Stomach smooth muscle (tissue), 2 donors: ENCODE data around the gene PIM3.

Source experiments
- H3K27ac ChIP-seq: one replicate; pipeline ENCODE4 v1.7.0; 2013; ENCODE audit warnings: mild to moderate bottlenecking, low read length, inconsistent platforms
- H3K27me3 ChIP-seq, 2 donors: one replicate each; pipeline ENCODE4 v1.7.0; 2013; ENCODE audit warnings: low read length in 2 of 2; ENCODE audit not compliant: insufficient read depth in 2 of 2, control insufficient read depth in 1 of 2
- H3K36me3 ChIP-seq, 2 donors: one replicate each; pipeline ENCODE4 v1.7.0; 2013; ENCODE audit warnings: low read length in 2 of 2; ENCODE audit not compliant: control insufficient read depth in 2 of 2, insufficient read depth in 2 of 2
- H3K4me1 ChIP-seq: one replicate; pipeline ENCODE4 v1.7.0; 2013; ENCODE audit warnings: low read length; ENCODE audit not compliant: control insufficient read depth, insufficient read depth
- H3K4me3 ChIP-seq, 2 donors: one replicate each; pipeline ENCODE4 v1.7.0; 2013; ENCODE audit warnings: low read length in 2 of 2
- H3K9ac ChIP-seq, 2 donors: one replicate each; pipeline ENCODE4 v1.7.0; 2013; ENCODE audit warnings: low read length in 2 of 2, mild to moderate bottlenecking in 1 of 2
- H3K9me3 ChIP-seq, 2 donors: one replicate each; pipeline ENCODE4 v1.7.0; 2013; ENCODE audit warnings: low read length in 2 of 2; ENCODE audit not compliant: control insufficient read depth in 2 of 2
- donor health status: healthy.
- donor health status: Pancreatic carcinoma.

PIM3 gene

DNA sequence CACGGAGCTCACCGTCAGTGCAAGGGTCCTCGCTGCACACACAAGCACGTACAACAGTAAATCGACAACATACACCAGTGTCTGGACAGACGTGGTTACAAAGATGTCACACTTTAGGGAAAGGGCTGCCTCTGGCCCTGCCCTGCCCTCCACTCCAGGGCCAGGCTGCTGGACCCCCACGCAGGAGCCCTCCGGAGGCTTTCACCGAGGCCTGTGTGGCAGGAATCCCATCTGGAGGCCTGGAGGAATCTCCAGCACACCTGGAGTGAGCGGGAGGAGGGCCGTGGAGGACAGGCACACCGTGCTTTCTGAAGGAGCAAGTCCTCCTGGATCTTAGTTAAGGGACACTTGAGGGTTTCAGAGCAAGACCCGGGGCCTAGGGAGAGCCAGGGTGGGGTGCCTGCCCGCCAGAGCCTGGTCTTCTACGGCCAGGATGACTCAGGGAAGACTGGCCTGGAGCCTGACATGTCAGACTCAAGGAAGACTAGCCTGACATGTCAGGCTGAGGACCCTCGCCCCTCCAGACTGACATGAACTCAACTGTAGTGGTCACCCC lies 2.1 kb upstream of the PIM3 start:
- no peaks in the 10 kb centered on the region for H3K9me3 ChIP-seq
- peaks cover 37% of the 10 kb centered on the region for H3K4me1 ChIP-seq
- H3K36me3 ChIP-seq: peaks cover 4% of the 10 kb centered on the region in 2 donors
- no peaks in the 10 kb centered on the region for H3K27me3 ChIP-seq
- no peak overlapping the region for H3K4me3 ChIP-seq
- no peak overlapping the region for H3K27ac ChIP-seq
- H3K9ac ChIP-seq: no peak overlapping the region

DNA sequence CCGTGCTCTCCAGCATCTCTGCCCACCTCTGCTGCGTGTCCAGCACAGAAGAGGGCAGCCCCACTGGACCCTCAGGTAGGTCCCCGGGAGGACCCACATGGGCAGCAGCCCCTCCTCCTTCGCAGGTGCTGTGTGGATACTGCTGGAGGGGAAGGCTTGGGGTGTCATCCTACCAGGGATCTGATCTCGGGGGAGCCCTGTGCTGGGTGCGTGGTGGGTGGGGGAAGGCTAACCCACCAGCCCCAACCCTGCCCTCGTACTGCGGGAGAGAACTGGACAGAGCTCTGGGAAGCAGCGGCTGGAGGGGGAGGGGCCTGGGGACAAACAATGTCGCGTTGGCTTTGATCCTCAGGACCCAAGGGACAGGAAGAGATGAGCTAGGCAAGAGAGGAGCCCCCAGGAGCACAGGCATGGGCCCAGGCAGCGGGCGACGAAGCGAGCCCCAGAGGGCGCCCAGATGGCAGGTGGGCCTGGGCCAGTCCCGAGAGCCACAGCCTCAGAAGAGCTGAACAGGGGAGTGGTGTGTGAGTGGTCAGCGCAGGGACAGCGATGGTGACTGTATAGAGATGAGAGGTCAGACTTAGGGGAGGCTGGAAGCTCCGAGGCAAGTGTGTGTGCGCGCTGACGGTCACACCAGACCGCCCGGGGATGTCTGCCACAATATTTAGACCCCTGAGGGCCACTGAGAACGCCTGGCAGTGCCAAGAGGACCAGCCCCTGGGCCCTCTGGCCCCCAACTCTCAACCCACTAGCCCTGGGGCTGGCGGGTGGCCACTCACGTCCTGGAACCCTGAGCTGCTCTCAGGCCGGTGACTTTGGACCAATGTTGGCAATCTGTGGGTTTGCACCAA lies 1.4 kb upstream of the PIM3 start:
- peaks cover 36% of the 10 kb centered on the region for H3K4me1 ChIP-seq
- no peaks in the 10 kb centered on the region for H3K27me3 ChIP-seq
- H3K4me3 ChIP-seq: peak overlapping the region; percentile 62 to 81
- peak overlapping the region; percentile 52 to 72 for H3K9ac ChIP-seq
- peaks cover 5 to 6% of the 10 kb centered on the region in 2 donors for H3K36me3 ChIP-seq
- no peaks in the 10 kb centered on the region for H3K9me3 ChIP-seq
- H3K27ac ChIP-seq: no peak overlapping the region

DNA sequence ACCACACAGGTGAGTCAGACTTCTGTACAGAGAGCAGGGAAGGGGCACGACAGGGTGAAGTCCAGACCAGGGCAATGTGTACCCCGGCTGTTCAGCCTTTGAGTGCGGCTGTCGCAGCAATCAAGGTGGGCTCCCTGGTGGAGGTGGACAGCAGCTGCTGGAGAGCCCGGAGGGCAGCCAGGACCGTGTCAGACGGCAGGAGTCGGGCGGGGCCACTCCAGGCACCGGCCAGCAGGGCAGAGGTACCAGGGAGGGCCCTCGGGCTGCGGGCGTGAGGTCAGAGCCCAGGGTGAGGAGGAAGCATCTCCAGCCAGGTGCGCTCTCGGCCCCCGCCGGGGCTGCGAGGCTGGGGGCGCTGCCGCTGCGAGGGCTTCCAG lies 802 bp upstream of the PIM3 start:
- peak overlapping the region; percentile 52 to 72 for H3K9ac ChIP-seq
- H3K27ac ChIP-seq: peak overlapping the region; percentile 73
- peaks cover 5 to 7% of the 10 kb centered on the region in 2 donors for H3K36me3 ChIP-seq
- H3K9me3 ChIP-seq: no peaks in the 10 kb centered on the region
- peak overlapping the region; percentile 62 to 81 for H3K4me3 ChIP-seq
- peaks cover 37% of the 10 kb centered on the region for H3K4me1 ChIP-seq
- no peaks in the 10 kb centered on the region for H3K27me3 ChIP-seq

DNA sequence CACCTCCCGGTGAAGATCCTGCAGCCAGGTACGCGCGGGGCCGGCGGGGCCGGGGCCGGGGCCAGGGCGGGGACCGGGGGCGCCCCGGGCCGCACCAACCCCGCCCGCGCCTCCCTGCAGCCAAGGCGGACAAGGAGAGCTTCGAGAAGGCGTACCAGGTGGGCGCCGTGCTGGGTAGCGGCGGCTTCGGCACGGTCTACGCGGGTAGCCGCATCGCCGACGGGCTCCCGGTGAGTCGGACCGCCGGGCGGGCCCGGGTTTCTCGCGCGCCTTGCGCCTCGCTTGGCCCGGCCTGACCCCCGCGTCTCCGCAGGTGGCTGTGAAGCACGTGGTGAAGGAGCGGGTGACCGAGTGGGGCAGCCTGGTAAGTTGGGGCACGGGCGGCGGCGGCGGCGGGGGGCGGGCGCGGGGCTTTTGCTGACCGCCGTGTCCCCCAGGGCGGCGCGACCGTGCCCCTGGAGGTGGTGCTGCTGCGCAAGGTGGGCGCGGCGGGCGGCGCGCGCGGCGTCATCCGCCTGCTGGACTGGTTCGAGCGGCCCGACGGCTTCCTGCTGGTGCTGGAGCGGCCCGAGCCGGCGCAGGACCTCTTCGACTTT lies 531 bp downstream of the PIM3 start:
- H3K9me3 ChIP-seq: no peaks in the 10 kb centered on the region
- H3K9ac ChIP-seq: peak overlapping the region in 1 of 2 donors; percentile 73
- H3K4me1 ChIP-seq: peaks cover 41% of the 10 kb centered on the region
- peak overlapping the region; percentile 72 to 81 for H3K4me3 ChIP-seq
- H3K27me3 ChIP-seq: no peaks in the 10 kb centered on the region
- H3K27ac ChIP-seq: peak overlapping the region; percentile 77
- H3K36me3 ChIP-seq: peaks cover 5 to 7% of the 10 kb centered on the region in 2 donors

DNA sequence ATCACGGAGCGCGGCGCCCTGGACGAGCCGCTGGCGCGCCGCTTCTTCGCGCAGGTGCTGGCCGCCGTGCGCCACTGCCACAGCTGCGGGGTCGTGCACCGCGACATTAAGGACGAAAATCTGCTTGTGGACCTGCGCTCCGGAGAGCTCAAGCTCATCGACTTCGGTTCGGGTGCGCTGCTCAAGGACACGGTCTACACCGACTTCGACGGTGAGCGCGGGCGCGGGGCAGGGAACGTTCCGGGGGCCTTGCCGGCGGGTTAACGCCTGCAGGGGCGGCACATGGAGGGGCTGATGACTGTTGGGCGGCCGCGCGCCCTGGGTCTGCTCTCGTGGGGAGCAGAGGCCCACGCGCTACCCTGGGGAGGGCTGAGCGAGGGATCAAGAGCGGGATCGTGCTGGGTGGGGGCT lies 1.0 kb downstream of the PIM3 start:
- peaks cover 5 to 7% of the 10 kb centered on the region in 2 donors for H3K36me3 ChIP-seq
- H3K9me3 ChIP-seq: no peaks in the 10 kb centered on the region
- no peaks in the 10 kb centered on the region for H3K27me3 ChIP-seq
- peak overlapping the region; percentile 77 for H3K27ac ChIP-seq
- H3K9ac ChIP-seq: peak overlapping the region; percentile 66 to 73
- H3K4me3 ChIP-seq: peak overlapping the region; percentile 72 to 81
- H3K4me1 ChIP-seq: peaks cover 46% of the 10 kb centered on the region

DNA sequence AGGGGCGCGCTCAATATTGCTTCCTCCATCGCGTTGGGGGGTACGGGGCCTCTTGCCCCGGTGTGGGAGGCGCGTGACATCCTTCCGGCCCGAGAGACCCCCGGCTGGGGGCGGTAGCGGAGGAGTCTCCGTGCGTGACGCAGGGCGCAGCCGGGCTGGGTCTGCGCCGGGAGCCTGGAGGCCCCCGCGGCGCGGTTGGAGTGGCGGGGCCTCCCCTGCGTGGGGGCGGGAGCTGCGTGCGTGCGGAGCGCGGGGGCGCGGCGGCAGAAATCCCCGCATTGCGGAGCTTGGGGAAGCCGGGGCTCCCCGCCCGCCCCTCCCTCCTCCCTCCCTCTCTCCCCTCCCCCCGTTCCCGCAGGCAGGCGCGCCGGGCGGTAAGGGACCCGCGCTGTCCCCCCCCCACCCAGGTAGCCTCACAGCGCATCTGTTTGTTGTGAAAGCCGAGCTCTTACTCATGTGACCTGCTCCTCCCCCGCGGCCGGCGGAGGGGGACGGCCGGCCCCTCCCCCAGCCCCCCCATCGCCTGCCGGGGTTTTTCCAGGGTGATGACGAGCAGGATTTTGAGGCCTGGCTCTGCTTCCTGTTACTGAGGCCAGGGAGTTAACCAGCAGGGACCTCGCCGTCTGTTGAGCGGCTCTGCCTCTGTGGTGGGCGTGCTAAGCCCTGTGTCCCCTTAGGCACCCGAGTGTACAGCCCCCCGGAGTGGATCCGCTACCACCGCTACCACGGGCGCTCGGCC lies 1.6 kb downstream of the PIM3 start:
- H3K9me3 ChIP-seq: no peaks in the 10 kb centered on the region
- H3K4me3 ChIP-seq: peak overlapping the region; percentile 73 to 81
- H3K4me1 ChIP-seq: peaks cover 51% of the 10 kb centered on the region
- no peaks in the 10 kb centered on the region for H3K27me3 ChIP-seq
- H3K27ac ChIP-seq: peak overlapping the region; percentile 77
- H3K36me3 ChIP-seq: peaks cover 5 to 7% of the 10 kb centered on the region in 2 donors
- H3K9ac ChIP-seq: peak overlapping the region; percentile 66 to 73

DNA sequence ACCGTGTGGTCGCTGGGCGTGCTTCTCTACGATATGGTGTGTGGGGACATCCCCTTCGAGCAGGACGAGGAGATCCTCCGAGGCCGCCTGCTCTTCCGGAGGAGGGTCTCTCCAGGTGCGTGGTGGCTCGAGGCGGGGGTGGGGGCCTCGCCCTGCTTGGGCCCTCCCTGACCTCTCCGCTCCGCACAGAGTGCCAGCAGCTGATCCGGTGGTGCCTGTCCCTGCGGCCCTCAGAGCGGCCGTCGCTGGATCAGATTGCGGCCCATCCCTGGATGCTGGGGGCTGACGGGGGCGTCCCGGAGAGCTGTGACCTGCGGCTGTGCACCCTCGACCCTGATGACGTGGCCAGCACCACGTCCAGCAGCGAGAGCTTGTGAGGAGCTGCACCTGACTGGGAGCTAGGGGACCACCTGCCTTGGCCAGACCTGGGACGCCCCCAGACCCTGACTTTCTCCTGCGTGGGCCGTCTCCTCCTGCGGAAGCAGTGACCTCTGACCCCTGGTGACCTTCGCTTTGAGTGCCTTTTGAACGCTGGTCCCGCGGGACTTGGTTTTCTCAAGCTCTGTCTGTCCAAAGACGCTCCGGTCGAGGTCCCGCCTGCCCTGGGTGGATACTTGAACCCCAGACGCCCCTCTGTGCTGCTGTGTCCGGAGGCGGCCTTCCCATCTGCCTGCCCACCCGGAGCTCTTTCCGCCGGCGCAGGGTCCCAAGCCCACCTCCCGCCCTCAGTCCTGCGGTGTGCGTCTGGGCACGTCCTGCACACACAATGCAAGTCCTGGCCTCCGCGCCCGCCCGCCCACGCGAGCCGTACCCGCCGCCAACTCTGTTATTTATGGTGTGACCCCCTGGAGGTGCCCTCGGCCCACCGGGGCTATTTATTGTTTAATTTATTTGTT lies 2.4 kb downstream of the PIM3 start:
- Histone ChIP-seq H3K9ac (peak overlapping the region; percentile 51 to 73), H3K4me3 (peak overlapping the region; percentile 71 to 73), H3K9me3 (no peaks in the 10 kb centered on the region), H3K27ac (peak overlapping the region; percentile 60), H3K36me3 (peaks cover 5 to 7% of the 10 kb centered on the region in 2 donors), H3K27me3 (no peaks in the 10 kb centered on the region), H3K4me1 (peaks cover 58% of the 10 kb centered on the region)

DNA sequence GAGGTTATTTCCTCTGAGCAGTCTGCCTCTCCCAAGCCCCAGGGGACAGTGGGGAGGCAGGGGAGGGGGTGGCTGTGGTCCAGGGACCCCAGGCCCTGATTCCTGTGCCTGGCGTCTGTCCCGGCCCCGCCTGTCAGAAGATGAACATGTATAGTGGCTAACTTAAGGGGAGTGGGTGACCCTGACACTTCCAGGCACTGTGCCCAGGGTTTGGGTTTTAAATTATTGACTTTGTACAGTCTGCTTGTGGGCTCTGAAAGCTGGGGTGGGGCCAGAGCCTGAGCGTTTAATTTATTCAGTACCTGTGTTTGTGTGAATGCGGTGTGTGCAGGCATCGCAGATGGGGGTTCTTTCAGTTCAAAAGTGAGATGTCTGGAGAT lies 3.1 kb downstream of the PIM3 start:
- H3K36me3 ChIP-seq: peaks cover 5 to 7% of the 10 kb centered on the region in 2 donors
- peak overlapping the region in 1 of 2 donors; percentile 35 for H3K4me3 ChIP-seq
- no peak overlapping the region for H3K27ac ChIP-seq
- peaks cover 58% of the 10 kb centered on the region for H3K4me1 ChIP-seq
- no peaks in the 10 kb centered on the region for H3K9me3 ChIP-seq
- no peaks in the 10 kb centered on the region for H3K27me3 ChIP-seq
- H3K9ac ChIP-seq: peak overlapping the region in 1 of 2 donors; percentile 38

DNA sequence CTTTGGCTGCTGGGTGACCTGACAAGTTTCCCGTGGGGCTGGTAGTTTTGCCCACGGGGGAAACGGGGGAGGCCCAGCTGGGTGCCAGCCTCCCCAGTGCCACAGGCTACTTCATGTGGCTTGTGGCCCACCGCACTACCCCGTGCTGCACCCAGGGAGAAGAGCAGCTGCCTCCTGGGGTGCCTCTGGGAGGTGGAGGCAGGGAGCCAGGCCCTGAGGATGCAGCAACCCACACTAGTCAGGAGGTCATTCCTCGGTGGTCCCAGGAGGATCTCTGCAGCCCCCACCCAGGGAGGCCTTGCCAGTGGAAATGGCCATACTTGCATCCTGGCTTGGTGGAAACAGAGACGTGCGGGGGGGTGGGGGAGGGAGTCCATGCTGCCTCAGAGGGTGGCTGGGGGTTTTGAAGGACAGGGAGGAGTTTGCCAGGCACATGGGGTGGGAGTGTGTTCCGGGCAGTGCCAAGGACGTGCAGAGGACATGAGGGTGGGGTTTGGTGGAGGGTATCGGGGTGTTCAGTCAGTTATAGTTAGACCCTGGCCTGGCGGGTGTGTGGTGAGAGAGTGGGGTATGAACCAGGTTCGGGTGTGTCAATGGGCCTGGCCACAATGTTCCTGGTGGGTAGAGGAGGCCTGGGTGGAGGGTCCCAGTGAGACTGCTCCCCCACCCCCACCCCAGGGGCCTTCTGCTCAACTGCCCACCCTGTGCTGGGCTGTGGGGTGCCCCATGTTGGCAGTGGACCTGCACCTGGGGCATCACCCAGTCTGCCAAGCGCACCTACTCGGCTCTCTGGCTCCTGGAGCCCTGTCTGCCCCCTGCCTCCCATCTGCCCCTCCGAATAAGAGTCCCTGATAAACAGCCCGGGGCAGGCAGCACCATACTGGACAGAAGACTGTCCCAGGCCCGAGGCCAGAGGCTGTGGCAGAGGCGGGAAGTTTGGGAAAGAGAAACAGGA lies 3.8 kb downstream of the PIM3 start:
- Histone ChIP-seq H3K27me3 (no peaks in the 10 kb centered on the region), H3K4me3 (peak overlapping the region in 1 of 2 donors; percentile 7), H3K9ac (no peak overlapping the region), H3K27ac (no peak overlapping the region), H3K4me1 (peaks cover 60% of the 10 kb centered on the region), H3K9me3 (no peaks in the 10 kb centered on the region), H3K36me3 (peaks cover 5 to 7% of the 10 kb centered on the region in 2 donors)
